Fibroblast of lung (primary cell): ENCODE data around the gene KMT2C. TPM values are rescaled to one million over a fixed set of nuclear protein-coding genes. Genes with fewer than 3 reads are reported as not detected.

Source experiments
- DNase-seq, 2 donors: peaks; one replicate each; pipeline versions ENCODE4 v3.0.0 to v3.0.0-alpha.2; 2010; ENCODE audit warnings: low read depth in 2 of 2
- H2AFZ ChIP-seq: 2 replicates; pipeline ENCODE4 v1.5.1; 2012; ENCODE audit warnings: low read length, control low read depth, inconsistent platforms
- H3K27ac ChIP-seq: 2 replicates; pipeline ENCODE4 v1.5.1; 2011; ENCODE audit warnings: low read length, control low read depth; ENCODE audit not compliant: insufficient read depth
- H3K27me3 ChIP-seq: 2 replicates; pipeline ENCODE4 v1.5.1; 2011; ENCODE audit warnings: mild to moderate bottlenecking, low read length; ENCODE audit not compliant: control insufficient read depth, insufficient read depth
- H3K36me3 ChIP-seq: 2 replicates; pipeline ENCODE4 v1.5.1; 2011; ENCODE audit warnings: low read length; ENCODE audit not compliant: control insufficient read depth, insufficient read depth
- H3K4me1 ChIP-seq: 2 replicates; pipeline ENCODE4 v1.5.1; 2011; ENCODE audit warnings: low read length; ENCODE audit not compliant: control insufficient read depth, insufficient read depth; ENCODE audit errors: extremely low read depth
- H3K4me2 ChIP-seq: 2 replicates; pipeline ENCODE4 v1.5.1; 2011; ENCODE audit warnings: low read length, control low read depth; ENCODE audit not compliant: insufficient read depth; ENCODE audit errors: extremely low read depth
- H3K4me3 ChIP-seq, 4 experiments: fragments of 200-600 bp in 1 of 4; sonication (generic) in 1 of 4; replicated peaks in 1 of 4; 2 replicates each; pipeline ENCODE4 v1.5.1; 2011 to 2016; ENCODE audit warnings: low read length in 4 of 4, low read depth in 3 of 4, mild to moderate bottlenecking in 3 of 4, control low read depth in 2 of 4, inconsistent platforms in 1 of 4, mixed read lengths in 1 of 4; ENCODE audit not compliant: insufficient read depth in 1 of 4; ENCODE audit errors: control extremely low read depth in 1 of 4
- H3K79me2 ChIP-seq: 2 replicates; pipeline ENCODE4 v1.5.1; 2012; ENCODE audit warnings: mild to moderate bottlenecking, low read length, inconsistent platforms; ENCODE audit not compliant: control insufficient read depth, insufficient read depth
- H3K9ac ChIP-seq: 2 replicates; pipeline ENCODE4 v1.5.1; 2011; ENCODE audit warnings: mild to moderate bottlenecking, low read length, control low read depth; ENCODE audit not compliant: insufficient read depth
- H3K9me3 ChIP-seq: 2 replicates; pipeline ENCODE4 v1.5.1; 2012; ENCODE audit warnings: low read depth, low read length; ENCODE audit not compliant: control insufficient read depth, insufficient read depth
- H4K20me1 ChIP-seq: 2 replicates; pipeline ENCODE4 v1.5.1; 2011; ENCODE audit warnings: low read length; ENCODE audit not compliant: control insufficient read depth, insufficient read depth; ENCODE audit errors: extremely low read depth
- CTCF ChIP-seq, 2 donors: IDR thresholded peaks in 1 of 2; conservative IDR thresholded peaks in 1 of 2; 1 replicate in 1 of 2; 2 replicates in 1 of 2; pipeline ENCODE4 v1.5.1; 2011 to 2012; ENCODE audit warnings: low read length in 2 of 2, control low read depth in 1 of 2, inconsistent platforms in 1 of 2, low read depth in 1 of 2, mild to moderate bottlenecking in 1 of 2
- EZH2 ChIP-seq: IDR thresholded peaks from 2 replicates; pipeline ENCODE4 v1.5.1; 2012; ENCODE audit warnings: low read length, control low read depth, mild to moderate bottlenecking; ENCODE audit errors: missing control alignments
- polyA plus RNA-seq, 2 donors: library from polyadenylated mRNA; depleted of rRNA in 1 of 2; stranded (reverse) in 1 of 2; unstranded in 1 of 2; fragments of >200 nt; gene quantifications; 2 replicates each; pipeline ENCODE4 v1.2.1, GENCODE V29; 2011 to 2012; ENCODE audit warnings: missing spikeins in 1 of 2
- total RNA-seq: library from RNA; depleted of rRNA; stranded (reverse); fragments of >200 nt; gene quantifications from 2 replicates; pipeline ENCODE4 v1.2.1, GENCODE V29; 2014

KMT2C gene
- total and polyA plus RNA-seq, 2 donors (not counting 1 experiment from before 2014, with no cell fraction given) = 11.1 to 32.4 TPM

- H3K27me3 ChIP-seq = no peaks in the 10 kb centered on the region
- H3K4me3 ChIP-seq = no peak overlapping the region
- no peak for DNase-seq
- H3K9me3 ChIP-seq = no peaks in the 10 kb centered on the region
- H3K9ac ChIP-seq = no peak overlapping the region
- TF ChIP-seq EZH2 (no peak), CTCF (conservative IDR thresholded peaks at IDR 0.05 in 1 of 2, IDR thresholded peaks at IDR 0.05 in 1 of 2; ENCODE audit: low read depth in 1 of 2, low read length in 2 of 2) (no peak)
- H3K36me3 ChIP-seq = peaks cover 10% of the 10 kb centered on the region
- H3K79me2 ChIP-seq = no peaks in the 10 kb centered on the region
- no peaks in the 10 kb centered on the region for H3K4me1 ChIP-seq
- H3K27ac ChIP-seq = no peak overlapping the region
- no peaks in the 10 kb centered on the region for H4K20me1 ChIP-seq
- H3K4me2 ChIP-seq = no peak overlapping the region
- no peak overlapping the region for H2AFZ ChIP-seq
Observed at GRCh38 chr7:152161171-152161570, 274.6 kb downstream of the KMT2C start.

- no peak overlapping the region for H2AFZ ChIP-seq
- no peaks in the 10 kb centered on the region for H3K27me3 ChIP-seq
- H3K4me1 ChIP-seq = no peaks in the 10 kb centered on the region
- no peaks in the 10 kb centered on the region for H4K20me1 ChIP-seq
- TF ChIP-seq EZH2 (no peak), CTCF (conservative IDR thresholded peaks at IDR 0.05 in 1 of 2, IDR thresholded peaks at IDR 0.05 in 1 of 2; ENCODE audit: low read depth in 1 of 2, low read length in 2 of 2) (no peak)
- H3K4me3 ChIP-seq = no peak overlapping the region
- H3K79me2 ChIP-seq = no peaks in the 10 kb centered on the region
- H3K4me2 ChIP-seq = no peak overlapping the region
- no peaks in the 10 kb centered on the region for H3K9me3 ChIP-seq
- H3K27ac ChIP-seq = no peak overlapping the region
- H3K9ac ChIP-seq = no peak overlapping the region
- peaks cover 10% of the 10 kb centered on the region for H3K36me3 ChIP-seq
- no peak for DNase-seq
Observed at GRCh38 chr7:152158801-152159587, 276.8 kb downstream of the KMT2C start.

GRCh38 chr7:152152267-152152666 lies 283.5 kb downstream of the KMT2C start:
- Histone ChIP-seq H3K9ac (no peak overlapping the region), H3K4me3 (no peak overlapping the region), H3K27me3 (no peaks in the 10 kb centered on the region), H3K79me2 (no peaks in the 10 kb centered on the region), H3K36me3 (peaks cover 11% of the 10 kb centered on the region), H4K20me1 (no peaks in the 10 kb centered on the region), H3K27ac (no peak overlapping the region), H3K9me3 (no peaks in the 10 kb centered on the region), H2AFZ (no peak overlapping the region), H3K4me1 (no peaks in the 10 kb centered on the region), H3K4me2 (no peak overlapping the region)
- TF ChIP-seq EZH2 (no peak), CTCF (conservative IDR thresholded peaks at IDR 0.05 in 1 of 2, IDR thresholded peaks at IDR 0.05 in 1 of 2; ENCODE audit: low read depth in 1 of 2, low read length in 2 of 2) (no peak)
- DNase-seq = no peak
